Upper lobe of right lung (tissue), 1 donor: ENCODE results near the gene E2F4. TPM values are rescaled to one million over a fixed set of nuclear protein-coding genes. Genes with fewer than 3 reads are reported as not detected.

Source experiments
- ATAC-seq: fragments of 200-7000 bp; cut with Tn5 transposase; one replicate; pipeline ENCODE4 v1.9.1; 2020; ENCODE audit warnings: mild to moderate bottlenecking, moderate library complexity
- DNase-seq: peaks from one replicate; pipeline ENCODE4 v3.0.0-alpha.2; 2020
- H3K27ac ChIP-seq: fragments of 200-600 bp; one replicate; pipeline ENCODE4 v1.8.0; 2022
- H3K27me3 ChIP-seq: fragments of 200-600 bp; one replicate; pipeline ENCODE4 v1.8.0; 2022; ENCODE audit warnings: mild to moderate bottlenecking
- H3K36me3 ChIP-seq: fragments of 200-600 bp; one replicate; pipeline ENCODE4 v1.8.0; 2022
- H3K4me1 ChIP-seq: fragments of 200-600 bp; one replicate; pipeline ENCODE4 v1.8.0; 2022
- H3K4me3 ChIP-seq: fragments of 200-600 bp; one replicate; pipeline ENCODE4 v1.8.0; 2022; ENCODE audit warnings: mild to moderate bottlenecking
- H3K9me3 ChIP-seq: fragments of 200-600 bp; one replicate; pipeline ENCODE4 v1.8.0; 2022
- intact Hi-C: fragments of 100-400 bp; cut with DNase I; formaldehyde crosslinking; loops from one replicate; pipeline ENCODE4 v1.11.0; 2022
- total RNA-seq: library from RNA; stranded (reverse); fragmentation: NEBNext Ultra II Directional; extraction: Animal tissue kit (Norgen Biotek cat#: 25700); gene quantifications from one replicate; pipeline ENCODE4 v1.2.1, GENCODE V29; 2021
- TF ChIP-seq, protein P1 (sequence below): fragments of 200-600 bp; IDR thresholded peaks from one replicate; pipeline ENCODE4 v1.8.0; 2022; ENCODE audit warnings: antibody characterized with exemption
- donor health status: DM: no; HTN: yes; CAD: no; lungs with severe emphysema.

Gene E2F4
- total RNA-seq, 1 donor from 2014 or later, result 68.2 TPM

DNA sequence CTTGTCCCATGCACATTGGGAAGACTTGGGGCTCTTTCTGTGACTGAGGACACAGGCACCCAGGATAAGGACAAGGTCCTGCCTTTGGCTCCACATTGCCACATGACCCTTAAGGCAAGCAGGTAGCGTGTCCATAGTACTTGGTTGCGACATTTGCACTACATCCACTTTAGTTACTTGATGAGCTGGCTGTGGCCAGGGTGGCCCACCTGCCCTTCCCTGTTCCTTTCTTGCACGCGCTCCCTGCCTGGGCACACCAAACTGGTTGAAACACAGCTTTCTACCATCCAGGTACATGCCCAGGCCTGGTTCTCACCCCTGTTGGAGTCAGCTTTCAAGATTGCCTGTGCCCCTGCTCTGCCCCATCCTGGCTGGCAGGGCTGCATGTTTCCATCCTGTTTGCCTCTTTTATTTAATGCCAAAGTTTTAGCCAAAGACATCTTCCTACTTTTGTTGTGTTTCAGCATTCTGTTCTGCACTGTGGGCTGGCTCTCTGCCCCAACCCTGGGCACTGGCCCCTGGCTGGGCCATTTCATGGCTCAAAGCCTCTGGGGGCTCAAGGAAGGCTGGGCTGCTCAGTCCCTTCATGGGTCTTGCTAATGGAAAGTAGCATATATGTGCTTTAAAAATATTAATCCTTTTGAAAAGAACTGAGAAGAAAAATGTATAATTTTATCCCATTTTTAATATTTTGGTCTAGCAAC is 44.4 kb upstream of the E2F4 start:
- Histone ChIP-seq H3K27ac (no peak overlapping the region), H3K36me3 (peaks cover 59% of the 10 kb centered on the region), H3K4me3 (no peak overlapping the region), H3K9me3 (no peaks in the 10 kb centered on the region), H3K27me3 (no peaks in the 10 kb centered on the region), H3K4me1 (peaks cover 7% of the 10 kb centered on the region)
- no peak for DNase-seq
- no peak for ATAC-seq
- TF ChIP-seq, protein P1, sequence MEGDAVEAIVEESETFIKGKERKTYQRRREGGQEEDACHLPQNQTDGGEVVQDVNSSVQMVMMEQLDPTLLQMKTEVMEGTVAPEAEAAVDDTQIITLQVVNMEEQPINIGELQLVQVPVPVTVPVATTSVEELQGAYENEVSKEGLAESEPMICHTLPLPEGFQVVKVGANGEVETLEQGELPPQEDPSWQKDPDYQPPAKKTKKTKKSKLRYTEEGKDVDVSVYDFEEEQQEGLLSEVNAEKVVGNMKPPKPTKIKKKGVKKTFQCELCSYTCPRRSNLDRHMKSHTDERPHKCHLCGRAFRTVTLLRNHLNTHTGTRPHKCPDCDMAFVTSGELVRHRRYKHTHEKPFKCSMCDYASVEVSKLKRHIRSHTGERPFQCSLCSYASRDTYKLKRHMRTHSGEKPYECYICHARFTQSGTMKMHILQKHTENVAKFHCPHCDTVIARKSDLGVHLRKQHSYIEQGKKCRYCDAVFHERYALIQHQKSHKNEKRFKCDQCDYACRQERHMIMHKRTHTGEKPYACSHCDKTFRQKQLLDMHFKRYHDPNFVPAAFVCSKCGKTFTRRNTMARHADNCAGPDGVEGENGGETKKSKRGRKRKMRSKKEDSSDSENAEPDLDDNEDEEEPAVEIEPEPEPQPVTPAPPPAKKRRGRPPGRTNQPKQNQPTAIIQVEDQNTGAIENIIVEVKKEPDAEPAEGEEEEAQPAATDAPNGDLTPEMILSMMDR, result no peak
- intact Hi-C loops, result no loop called here

DNA sequence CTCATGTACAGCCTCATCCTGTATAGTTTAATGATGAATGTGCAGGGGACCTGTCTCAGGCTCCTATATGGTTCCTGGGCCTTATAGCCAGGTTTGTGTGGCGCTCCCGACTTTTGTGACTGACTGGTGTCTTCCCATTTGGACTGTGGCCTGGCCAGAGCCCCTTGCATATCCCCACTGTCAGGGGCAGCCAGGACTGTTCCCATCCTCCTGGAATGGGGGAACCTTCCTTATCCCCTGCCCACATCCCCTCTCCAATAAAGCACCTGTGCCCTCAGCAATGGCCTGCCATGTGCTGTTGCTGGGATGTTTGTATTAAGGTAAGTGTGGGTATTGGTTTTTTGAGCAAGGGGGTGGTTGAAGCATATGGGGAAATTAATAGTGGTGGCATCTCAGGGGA is 43.7 kb upstream of the E2F4 start:
- ATAC-seq, result no peak
- no peak overlapping the region for H3K4me3 ChIP-seq
- H3K9me3 ChIP-seq, result no peaks in the 10 kb centered on the region
- no peaks in the 10 kb centered on the region for H3K27me3 ChIP-seq
- TF ChIP-seq, protein P1, result no peak
- no peak for DNase-seq
- peaks cover 7% of the 10 kb centered on the region for H3K4me1 ChIP-seq
- no peak overlapping the region for H3K27ac ChIP-seq
- H3K36me3 ChIP-seq, result peaks cover 53% of the 10 kb centered on the region
- intact Hi-C loops, result no loop called here

DNA sequence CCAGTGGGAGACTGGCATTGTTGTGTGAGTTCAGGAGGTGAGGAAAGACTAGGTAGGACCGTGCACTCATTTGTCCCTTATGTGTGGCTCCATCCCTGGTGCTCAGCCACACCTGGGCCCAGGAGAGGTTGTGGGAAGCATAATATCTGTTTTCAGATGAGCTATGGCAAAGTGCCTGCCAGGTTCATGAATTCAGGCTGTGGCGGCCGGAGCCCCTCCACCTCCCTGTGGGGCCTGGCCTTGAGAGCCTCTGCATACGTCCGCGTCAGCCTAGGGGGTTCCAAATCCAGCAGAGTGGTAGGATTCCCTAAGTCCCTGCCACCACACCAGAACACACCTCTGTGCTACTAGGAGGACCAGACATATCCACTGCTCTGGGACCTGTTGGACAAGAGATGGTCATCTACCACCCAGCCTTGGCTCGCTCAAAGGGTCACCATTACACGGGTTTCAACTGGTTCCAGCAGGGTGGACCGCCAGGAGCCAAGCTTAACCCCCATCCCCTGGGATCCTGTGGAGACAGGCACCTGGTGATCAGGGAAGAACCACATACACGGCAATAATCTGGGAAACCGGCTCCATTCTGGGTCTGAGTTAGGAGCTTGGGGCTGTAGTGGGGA is 43.2 kb upstream of the E2F4 start:
- no peak overlapping the region for H3K4me3 ChIP-seq
- DNase-seq (no peak), ATAC-seq (no peak)
- H3K9me3 ChIP-seq, result no peaks in the 10 kb centered on the region
- intact Hi-C loops, result no loop called here
- H3K4me1 ChIP-seq, result peaks cover 7% of the 10 kb centered on the region
- no peak overlapping the region for H3K27ac ChIP-seq
- no peaks in the 10 kb centered on the region for H3K27me3 ChIP-seq
- H3K36me3 ChIP-seq, result peaks cover 47% of the 10 kb centered on the region
- TF ChIP-seq, protein P1, result no peak

DNA sequence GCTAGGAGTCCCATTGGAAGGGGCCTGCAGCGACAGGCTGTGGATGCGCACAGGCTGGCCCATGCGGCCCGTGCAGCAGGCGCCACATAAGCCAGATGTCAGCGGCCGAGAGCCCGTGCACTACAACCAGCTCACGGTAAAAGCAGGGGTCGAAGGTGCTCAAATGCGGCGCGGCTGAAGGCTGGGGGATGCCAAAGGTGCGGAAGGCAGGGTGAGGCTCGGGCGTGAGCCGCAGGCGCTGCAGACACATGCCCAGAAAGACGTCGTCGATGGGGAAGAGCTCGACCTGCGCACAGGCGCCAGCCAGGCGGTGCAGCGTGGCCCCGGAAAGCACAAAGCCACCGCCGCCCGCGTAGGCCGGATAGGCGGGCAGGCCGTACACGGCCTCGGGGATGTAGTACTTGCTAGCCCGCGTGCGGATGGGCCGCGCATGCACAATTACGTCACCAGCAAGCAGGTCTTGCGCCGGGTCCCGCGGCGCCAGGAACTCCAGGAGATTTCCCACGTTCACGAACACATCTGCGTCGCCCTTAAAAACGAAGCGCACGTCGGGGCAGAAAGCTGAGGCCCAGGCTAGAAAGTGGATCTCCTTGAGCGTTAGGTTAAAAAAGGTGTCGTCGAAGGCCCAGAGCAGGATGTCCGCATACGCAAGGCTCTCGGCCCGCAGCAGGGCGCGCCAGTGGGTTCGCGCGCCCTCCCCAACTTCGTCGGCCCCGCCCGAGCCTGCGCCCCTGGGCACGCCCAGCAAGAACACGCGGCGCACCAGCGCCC is 42.5 kb upstream of the E2F4 start:
- H3K27ac ChIP-seq, result no peak overlapping the region

More for the DNA sequence above, 42.5 kb upstream of the E2F4 start:
- TF ChIP-seq, protein P1, result no peak
- Histone ChIP-seq H3K9me3 (no peaks in the 10 kb centered on the region), H3K4me1 (peaks cover 7% of the 10 kb centered on the region), H3K4me3 (peak overlapping the region; percentile 75), H3K36me3 (peaks cover 41% of the 10 kb centered on the region), H3K27me3 (no peaks in the 10 kb centered on the region)
- no peak for DNase-seq
- intact Hi-C loops, result loop anchor here (10.0 kb wide), 1 partner anchor 175 kb away; no protein-coding TSS in a partner anchor
- ATAC-seq, result no peak
